Loucy (cell line): Measurements from ENCODE around the gene HOXA11.

ENCODE experiments used
- H2AFZ ChIP-seq: fragments of 200-600 bp; sonication (generic); 2 replicates; pipeline ENCODE4 v1.6.0; 2016; ENCODE audit warnings: antibody characterized with exemption, mild to moderate bottlenecking, low read length, moderate library complexity
- H3F3A ChIP-seq: fragments of 200-600 bp; 2 replicates; pipeline ENCODE4 v1.6.0; 2016; ENCODE audit warnings: antibody characterized with exemption, low read depth, mild to moderate bottlenecking
- H3K27me3 ChIP-seq: fragments of 200-600 bp; sonication (generic); 2 replicates; pipeline ENCODE4 v1.6.1; 2014; ENCODE audit warnings: low read length, mild to moderate bottlenecking; ENCODE audit not compliant: insufficient read depth, poor library complexity, severe bottlenecking
- H3K36me3 ChIP-seq: fragments of 200-600 bp; sonication (generic); 2 replicates; pipeline ENCODE4 v1.6.1; 2016; ENCODE audit warnings: low read length; ENCODE audit not compliant: insufficient read depth
- H3K4me1 ChIP-seq: fragments of 200-600 bp; sonication (generic); 2 replicates; pipeline ENCODE4 v1.5.1; 2014; ENCODE audit warnings: low read length, mild to moderate bottlenecking; ENCODE audit not compliant: insufficient read depth, poor library complexity, severe bottlenecking
- H3K4me2 ChIP-seq: fragments of 200-600 bp; sonication (generic); 2 replicates; pipeline ENCODE4 v1.6.0; 2014; ENCODE audit warnings: antibody characterized with exemption, low read length, low read depth, mild to moderate bottlenecking; ENCODE audit not compliant: poor library complexity, severe bottlenecking
- H3K4me3 ChIP-seq: fragments of 200-600 bp; sonication (generic); 2 replicates; pipeline ENCODE4 v1.5.1; 2014; ENCODE audit warnings: low read length, mild to moderate bottlenecking, mixed read lengths; ENCODE audit not compliant: poor library complexity, severe bottlenecking
- H3K79me2 ChIP-seq: fragments of 200-600 bp; sonication (generic); 2 replicates; pipeline ENCODE4 v1.6.1; 2014; ENCODE audit warnings: low read length; ENCODE audit not compliant: insufficient read depth
- H3K9ac ChIP-seq: fragments of 200-600 bp; sonication (generic); 2 replicates; pipeline ENCODE4 v1.6.0; 2014; ENCODE audit warnings: mild to moderate bottlenecking, low read depth, low read length, moderate library complexity; ENCODE audit not compliant: poor library complexity, severe bottlenecking
- H3K9me2 ChIP-seq: fragments of 200-600 bp; sonication (generic); replicated peaks from 2 replicates; pipeline ENCODE4 v1.6.1; 2016; ENCODE audit warnings: low read depth, low read length, mixed read lengths
- H3K9me3 ChIP-seq: fragments of 200-600 bp; sonication (generic); 2 replicates; pipeline ENCODE4 v1.6.1; 2014; ENCODE audit warnings: mild to moderate bottlenecking, antibody characterized with exemption, low read length, low read depth; ENCODE audit not compliant: insufficient read depth
- H4K20me1 ChIP-seq: fragments of 200-600 bp; sonication (generic); 2 replicates; pipeline ENCODE4 v1.6.0; 2014; ENCODE audit warnings: antibody characterized with exemption, low read length, mild to moderate bottlenecking; ENCODE audit not compliant: insufficient read depth, poor library complexity, severe bottlenecking
- CTCF ChIP-seq: fragments of 200-600 bp; sonication (generic); conservative IDR thresholded peaks from 2 replicates; pipeline ENCODE4 v1.5.1; 2014; ENCODE audit warnings: mild to moderate bottlenecking, antibody characterized with exemption, low read length
- EZH2phosphoT487 ChIP-seq: fragments of 200-600 bp; IDR thresholded peaks from 2 replicates; pipeline ENCODE4 v1.6.1; 2018; ENCODE audit warnings: antibody characterized with exemption, mild to moderate bottlenecking, moderate library complexity, borderline replicate concordance

The HOXA11 gene

GRCh38 chr7:27193335-27194001, 8.4 kb upstream of the HOXA11 start:
- H3K4me2 ChIP-seq, result peak overlapping the region; percentile 98
- H3K4me3 ChIP-seq, result peak overlapping the region; percentile 91
- H3K27me3 ChIP-seq, result peaks cover 16% of the 10 kb centered on the region
- peaks cover 46% of the 10 kb centered on the region for H3K4me1 ChIP-seq
- H3K9me2 ChIP-seq, result no peaks in the 10 kb centered on the region
- H4K20me1 ChIP-seq, result peaks cover 60% of the 10 kb centered on the region
- H3K9ac ChIP-seq, result peak overlapping the region; percentile 99
- no peaks in the 10 kb centered on the region for H3K9me3 ChIP-seq
- H2AFZ ChIP-seq, result no peak overlapping the region
- H3K79me2 ChIP-seq, result peaks cover 100% of the 10 kb centered on the region
- 0 out of 2 replicates have a peak, but pooled peaks cover 4% of the 10 kb centered on the region for H3F3A ChIP-seq
- TF ChIP-seq CTCF (no peak; the same call in 1 of the 2 replicates), EZH2phosphoT487 (no peak)
- peaks cover 11% of the 10 kb centered on the region for H3K36me3 ChIP-seq

GRCh38 chr7:27192546-27193334, 7.7 kb upstream of the HOXA11 start:
- peak overlapping the region; percentile 91 for H3K4me3 ChIP-seq
- peak overlapping the region; percentile 98 for H3K4me2 ChIP-seq
- peaks cover 53% of the 10 kb centered on the region for H4K20me1 ChIP-seq
- TF ChIP-seq EZH2phosphoT487, result no peak
- no peak for TF ChIP-seq CTCF
- H3K36me3 ChIP-seq, result peaks cover 11% of the 10 kb centered on the region
- H3K9me3 ChIP-seq, result no peaks in the 10 kb centered on the region
- H3K79me2 ChIP-seq, result peaks cover 100% of the 10 kb centered on the region
- H3K27me3 ChIP-seq, result peaks cover 20% of the 10 kb centered on the region
- H3K4me1 ChIP-seq, result peaks cover 50% of the 10 kb centered on the region
- no peak overlapping the region for H2AFZ ChIP-seq
- no peaks in the 10 kb centered on the region for H3K9me2 ChIP-seq
- H3F3A ChIP-seq, result 0 out of 2 replicates have a peak, but pooled peaks cover 4% of the 10 kb centered on the region
- peak overlapping the region; percentile 99 for H3K9ac ChIP-seq

- Histone ChIP-seq H3K27me3 (peaks cover 25% of the 10 kb centered on the region), H3K9me2 (no peaks in the 10 kb centered on the region), H3K9ac (peak overlapping the region; percentile 99), H4K20me1 (peaks cover 50% of the 10 kb centered on the region), H2AFZ (no peak overlapping the region), H3K79me2 (peaks cover 100% of the 10 kb centered on the region), H3K4me3 (peak overlapping the region; percentile 91), H3F3A (0 out of 2 replicates have a peak, but pooled peaks cover 4% of the 10 kb centered on the region), H3K36me3 (peaks cover 11% of the 10 kb centered on the region), H3K4me2 (peak overlapping the region; percentile 98), H3K4me1 (peaks cover 53% of the 10 kb centered on the region), H3K9me3 (no peaks in the 10 kb centered on the region)
- TF ChIP-seq CTCF, result no peak
- no peak for TF ChIP-seq EZH2phosphoT487
Measured at GRCh38 chr7:27191833-27192545, 7.0 kb upstream of the HOXA11 start.
